ENCODE results near the gene SLA2.

DNA sequence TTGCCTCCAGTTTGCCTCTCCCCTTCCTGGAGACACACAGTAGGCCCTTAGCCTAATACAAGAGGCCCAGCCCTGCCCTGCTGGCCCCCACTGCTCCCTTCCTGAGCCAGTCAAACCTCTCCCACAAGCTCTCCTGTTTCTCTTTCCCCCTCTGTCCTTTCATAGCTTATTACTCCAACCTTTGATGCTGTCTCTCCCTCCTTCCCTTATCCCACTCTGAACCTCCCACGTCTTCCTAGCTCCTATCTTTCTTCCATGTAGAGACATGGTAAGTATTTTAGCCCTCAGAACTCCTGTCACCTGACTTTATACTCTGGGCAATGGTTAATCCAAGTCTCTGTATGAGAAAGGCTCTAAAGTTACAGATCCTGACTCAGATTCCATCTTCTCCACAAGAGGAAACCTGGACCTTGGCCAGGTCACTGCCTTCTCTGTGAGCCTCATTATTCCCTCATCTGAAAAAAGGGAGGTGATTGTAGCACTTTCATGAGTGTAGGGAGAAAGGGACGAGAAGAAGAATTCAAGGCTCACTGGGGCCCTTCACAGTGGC is 65.9 kb downstream of the SLA2 start:
- TF ChIP-seq, protein P1, sequence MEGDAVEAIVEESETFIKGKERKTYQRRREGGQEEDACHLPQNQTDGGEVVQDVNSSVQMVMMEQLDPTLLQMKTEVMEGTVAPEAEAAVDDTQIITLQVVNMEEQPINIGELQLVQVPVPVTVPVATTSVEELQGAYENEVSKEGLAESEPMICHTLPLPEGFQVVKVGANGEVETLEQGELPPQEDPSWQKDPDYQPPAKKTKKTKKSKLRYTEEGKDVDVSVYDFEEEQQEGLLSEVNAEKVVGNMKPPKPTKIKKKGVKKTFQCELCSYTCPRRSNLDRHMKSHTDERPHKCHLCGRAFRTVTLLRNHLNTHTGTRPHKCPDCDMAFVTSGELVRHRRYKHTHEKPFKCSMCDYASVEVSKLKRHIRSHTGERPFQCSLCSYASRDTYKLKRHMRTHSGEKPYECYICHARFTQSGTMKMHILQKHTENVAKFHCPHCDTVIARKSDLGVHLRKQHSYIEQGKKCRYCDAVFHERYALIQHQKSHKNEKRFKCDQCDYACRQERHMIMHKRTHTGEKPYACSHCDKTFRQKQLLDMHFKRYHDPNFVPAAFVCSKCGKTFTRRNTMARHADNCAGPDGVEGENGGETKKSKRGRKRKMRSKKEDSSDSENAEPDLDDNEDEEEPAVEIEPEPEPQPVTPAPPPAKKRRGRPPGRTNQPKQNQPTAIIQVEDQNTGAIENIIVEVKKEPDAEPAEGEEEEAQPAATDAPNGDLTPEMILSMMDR (IDR thresholded peaks at IDR 0.05), result no peak
- TF ChIP-seq POLR2A (IDR thresholded peaks at IDR 0.05), result no peak
